HepG2 (cell line): ENCODE measurements around the gene BAG5. TPM values are rescaled to one million over a fixed set of nuclear protein-coding genes. Genes with fewer than 3 reads are reported as not detected.
A peak's percentile ranks its signal among the peaks of the same experiment; 100 is the strongest.

Experiments
- BCL3 ChIP-seq: sonication (generic); formaldehyde crosslinking; IDR thresholded peaks from 2 replicates; pipeline ENCODE4 v1.5.1; 2020; ENCODE audit warnings: mild to moderate bottlenecking, missing genetic modification reagents, moderate library complexity
- HDAC2 ChIP-seq: sonication (generic); formaldehyde crosslinking; IDR thresholded peaks from 2 replicates; pipeline ENCODE4 v1.4.0; 2020; ENCODE audit warnings: missing genetic modification reagents
- IRF2 ChIP-seq: IDR thresholded peaks from 2 replicates; pipeline ENCODE4 v1.6.1; 2018; ENCODE audit warnings: missing genetic modification reagents, missing compliant biosample characterization
- JUN ChIP-seq: sonication (generic); formaldehyde crosslinking; IDR thresholded peaks from 2 replicates; pipeline ENCODE4 v1.4.0; 2020; ENCODE audit warnings: mild to moderate bottlenecking, missing genetic modification reagents
- MXD3 ChIP-seq: IDR thresholded peaks from 2 replicates; pipeline ENCODE4 v1.6.1; 2016; ENCODE audit warnings: mild to moderate bottlenecking, missing biosample characterization, missing genetic modification reagents
- RFXANK ChIP-seq: IDR thresholded peaks from 2 replicates; pipeline ENCODE4 v1.6.1; 2016
- SAP130 ChIP-seq: IDR thresholded peaks from 2 replicates; pipeline ENCODE4 v1.6.1; 2016; ENCODE audit warnings: low read depth
- ZBTB40 ChIP-seq, 2 experiments: fragments of 450-650 bp in 1 of 2; sonication (generic) in 1 of 2; formaldehyde crosslinking in 1 of 2; IDR thresholded peaks; 2 replicates each; pipeline versions ENCODE4 v1.6.1 to v1.8.0; 2016 to 2022; ENCODE audit warnings: antibody characterized with exemption in 1 of 2, mild to moderate bottlenecking in 1 of 2, missing genetic modification reagents in 1 of 2
- ZBTB44 ChIP-seq: sonication (generic); formaldehyde crosslinking; IDR thresholded peaks from 2 replicates; pipeline ENCODE4 v1.4.0; 2020; ENCODE audit warnings: missing genetic modification reagents
- ZNF235 ChIP-seq: sonication (generic); formaldehyde crosslinking; IDR thresholded peaks from 2 replicates; pipeline ENCODE4 v1.8.1; 2023; ENCODE audit warnings: mild to moderate bottlenecking, missing genetic modification reagents, borderline replicate concordance
- ZNF275 ChIP-seq: sonication (generic); formaldehyde crosslinking; IDR thresholded peaks from 2 replicates; pipeline ENCODE4 v1.8.0; 2022; ENCODE audit warnings: missing genetic modification reagents, mild to moderate bottlenecking, inconsistent platforms, borderline replicate concordance
- ZNF543 ChIP-seq: sonication (generic); formaldehyde crosslinking; IDR thresholded peaks from 2 replicates; pipeline ENCODE4 v1.4.0; 2020; ENCODE audit warnings: mild to moderate bottlenecking, missing genetic modification reagents
- ZSCAN12 ChIP-seq: sonication (generic); formaldehyde crosslinking; IDR thresholded peaks from 2 replicates; pipeline ENCODE4 v1.9.0; 2021; ENCODE audit warnings: mild to moderate bottlenecking, missing genetic modification reagents
- polyA plus RNA-seq, 8 experiments: library from polyadenylated mRNA; depleted of rRNA in 3 of 8; stranded (reverse) in 7 of 8; unstranded in 1 of 8; fragments of >200 nt; fragmentation: Illumina TruSeq in 4 of 8; extraction: Trizol in 4 of 8; gene quantifications; 2 replicates each; pipeline versions ENCODE4 v1.2.1 to v1.2.3, GENCODE V29; 2011 to 2016; ENCODE audit warnings: low read depth in 4 of 8, missing spikeins in 1 of 8, mixed read lengths in 1 of 8; ENCODE audit not compliant: insufficient read depth in 1 of 8
- total RNA-seq, 5 experiments: library from RNA; depleted of rRNA; stranded (reverse); fragments of >200 nt; fragmentation: Illumina TruSeq; extraction: Trizol; gene quantifications; 2 replicates each; pipeline ENCODE4 v1.2.3, GENCODE V29; 2016; ENCODE audit warnings: low read depth in 1 of 5

Gene BAG5
- total and polyA plus RNA-seq, 2 of the 13 experiments (the other 11 are each of a cell fraction or from before 2014, with no cell fraction given): 3.5 to 21.0 TPM

- TF ChIP-seq ZBTB40 (IDR thresholded peaks at IDR 0.05): no peak
- no peak for TF ChIP-seq ZBTB40 (CRISPR knock-in tag; IDR thresholded peaks at IDR 0.05)
- peak; percentile 21; the same call in 1 of the 2 replicates for TF ChIP-seq HDAC2
- TF ChIP-seq ZSCAN12: no peak
- no peak for TF ChIP-seq RFXANK (CRISPR knock-in tag)
- no peak for TF ChIP-seq ZNF235
- TF ChIP-seq ZBTB44 (CRISPR knock-in tag): no peak
- TF ChIP-seq SAP130 (CRISPR knock-in tag): peak; percentile 76; the same call in 1 of the 2 replicates
- TF ChIP-seq ZNF543 (CRISPR knock-in tag): no peak
- TF ChIP-seq MXD3 (CRISPR knock-in tag): no peak
- no peak for TF ChIP-seq JUN
- TF ChIP-seq BCL3 (CRISPR knock-in tag): no peak
- no peak for TF ChIP-seq ZNF275 (CRISPR knock-in tag)
- TF ChIP-seq IRF2: no peak
Measured at GRCh38 chr14:103526247-103526913, 36.1 kb downstream of the BAG5 start (continued).
